Vagina (tissue), 2 donors: Measurements from ENCODE around the gene ATPAF2. TPM values are rescaled to one million over a fixed set of nuclear protein-coding genes. Genes with fewer than 3 reads are reported as not detected.

Experiments used
- DNase-seq, 2 donors: peaks; one replicate each; pipeline ENCODE4 v3.0.0-alpha.2; 2017; ENCODE audit errors: extremely low spot score in 2 of 2
- H3K27ac ChIP-seq: fragments of 200-600 bp; sonication (generic); one replicate; pipeline ENCODE4 v1.5.1; 2019
- H3K27me3 ChIP-seq: fragments of 200-600 bp; sonication (generic); one replicate; pipeline ENCODE4 v1.5.1; 2019
- H3K36me3 ChIP-seq, 2 donors: fragments of 200-600 bp; sonication (generic); one replicate each; pipeline ENCODE4 v1.5.1; 2017 to 2019
- H3K4me1 ChIP-seq: fragments of 200-600 bp; sonication (generic); one replicate; pipeline ENCODE4 v1.5.1; 2019
- H3K4me3 ChIP-seq, 2 donors: fragments of 200-600 bp; sonication (generic); 1 replicate in 1 of 2; 2 replicates in 1 of 2; pipeline ENCODE4 v1.5.1; 2016 to 2019
- H3K9me3 ChIP-seq: fragments of 200-600 bp; sonication (generic); one replicate; pipeline ENCODE4 v1.5.1; 2019
- POLR2A ChIP-seq, 2 donors: fragments of 450-650 bp; IDR thresholded peaks; one replicate each; pipeline ENCODE4 v1.6.1; 2017; ENCODE audit warnings: antibody characterized with exemption in 2 of 2, mild to moderate bottlenecking in 2 of 2, moderate library complexity in 2 of 2
- POLR2AphosphoS5 ChIP-seq, 2 donors: sonication (generic); formaldehyde crosslinking; IDR thresholded peaks; one replicate each; pipeline ENCODE4 v1.9.0; 2017; ENCODE audit warnings: antibody characterized with exemption in 2 of 2, mild to moderate bottlenecking in 2 of 2, low read depth in 1 of 2; ENCODE audit not compliant: insufficient read depth in 1 of 2
- intact Hi-C: fragments of 100-400 bp; cut with DNase I; formaldehyde crosslinking; loops from one replicate; pipeline ENCODE4 v1.15.1; 2023
- total RNA-seq: library from RNA; depleted of rRNA; stranded (reverse); fragments of >200 nt; gene quantifications from one replicate; pipeline ENCODE4 v1.2.3, GENCODE V29; 2016
- TF ChIP-seq, protein P1 (sequence below), 3 experiments: fragments of 450-650 bp in 2 of 3; fragments of 200-600 bp in 1 of 3; sonication (generic) in 1 of 3; IDR thresholded peaks; one replicate each; pipeline ENCODE4 v1.5.1; 2017 to 2019; ENCODE audit warnings: antibody characterized with exemption in 3 of 3, mild to moderate bottlenecking in 2 of 3, moderate library complexity in 2 of 3

ATPAF2 gene
- total RNA-seq, 1 donor from 2014 or later, result 15.5 TPM

DNA sequence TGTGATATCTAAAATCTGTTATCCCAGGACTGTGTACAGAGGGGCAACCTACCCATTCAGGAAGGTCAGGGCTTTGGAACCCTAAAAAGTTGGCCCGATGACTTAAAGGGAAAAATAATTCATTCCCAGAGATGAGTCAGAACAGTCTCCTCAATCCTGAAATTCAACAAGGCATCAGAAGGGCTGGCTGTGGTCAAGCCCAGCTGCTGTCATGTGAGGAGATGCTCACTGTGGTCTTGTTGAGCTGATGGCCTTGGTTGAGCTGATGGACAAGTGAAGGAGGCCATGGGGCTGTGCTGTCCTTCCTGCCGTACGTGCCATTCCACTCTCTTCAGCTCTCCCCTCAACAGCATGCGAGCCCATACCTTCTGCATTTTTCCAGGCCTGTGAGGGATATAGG lies 27.9 kb upstream of the ATPAF2 start:
- H3K4me1 ChIP-seq, result no peaks in the 10 kb centered on the region
- H3K27me3 ChIP-seq, result no peaks in the 10 kb centered on the region
- H3K4me3 ChIP-seq, result no peak overlapping the region
- no peaks in the 10 kb centered on the region for H3K9me3 ChIP-seq
- intact Hi-C loops, result no loop called here
- TF ChIP-seq POLR2A (IDR thresholded peaks at IDR 0.05) (no peak), POLR2AphosphoS5 (IDR thresholded peaks at IDR 0.05; ENCODE audit: insufficient read depth in 1 of 2, low read depth in 1 of 2) (no peak)
- TF ChIP-seq, protein P1, sequence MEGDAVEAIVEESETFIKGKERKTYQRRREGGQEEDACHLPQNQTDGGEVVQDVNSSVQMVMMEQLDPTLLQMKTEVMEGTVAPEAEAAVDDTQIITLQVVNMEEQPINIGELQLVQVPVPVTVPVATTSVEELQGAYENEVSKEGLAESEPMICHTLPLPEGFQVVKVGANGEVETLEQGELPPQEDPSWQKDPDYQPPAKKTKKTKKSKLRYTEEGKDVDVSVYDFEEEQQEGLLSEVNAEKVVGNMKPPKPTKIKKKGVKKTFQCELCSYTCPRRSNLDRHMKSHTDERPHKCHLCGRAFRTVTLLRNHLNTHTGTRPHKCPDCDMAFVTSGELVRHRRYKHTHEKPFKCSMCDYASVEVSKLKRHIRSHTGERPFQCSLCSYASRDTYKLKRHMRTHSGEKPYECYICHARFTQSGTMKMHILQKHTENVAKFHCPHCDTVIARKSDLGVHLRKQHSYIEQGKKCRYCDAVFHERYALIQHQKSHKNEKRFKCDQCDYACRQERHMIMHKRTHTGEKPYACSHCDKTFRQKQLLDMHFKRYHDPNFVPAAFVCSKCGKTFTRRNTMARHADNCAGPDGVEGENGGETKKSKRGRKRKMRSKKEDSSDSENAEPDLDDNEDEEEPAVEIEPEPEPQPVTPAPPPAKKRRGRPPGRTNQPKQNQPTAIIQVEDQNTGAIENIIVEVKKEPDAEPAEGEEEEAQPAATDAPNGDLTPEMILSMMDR (IDR thresholded peaks at IDR 0.05), result no peak
- DNase-seq, result no peak
- H3K27ac ChIP-seq, result no peak overlapping the region
- peaks cover 0 to 39% of the 10 kb centered on the region in 2 donors for H3K36me3 ChIP-seq

DNA sequence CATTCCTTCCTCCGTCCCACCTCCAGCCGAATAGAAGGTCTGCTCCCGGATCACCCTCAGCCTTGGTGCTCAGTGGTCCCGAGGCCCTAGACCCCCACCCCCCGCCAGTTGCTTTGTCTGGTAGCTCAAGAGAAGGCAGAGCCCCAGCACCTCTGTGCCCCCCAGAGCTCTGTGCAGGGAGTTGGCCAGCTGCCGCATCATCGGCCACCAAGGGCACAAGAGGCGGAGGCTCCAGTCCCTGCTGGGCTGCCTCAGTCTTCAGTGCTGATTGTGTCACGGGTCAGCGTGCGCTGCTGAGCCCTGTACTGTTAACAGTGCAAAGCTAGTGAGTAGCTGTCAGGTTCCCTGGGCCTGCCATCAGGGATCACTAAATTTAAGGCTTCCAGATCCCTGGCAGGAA lies 26.6 kb upstream of the ATPAF2 start:
- H3K9me3 ChIP-seq, result no peaks in the 10 kb centered on the region
- intact Hi-C loops, result no loop called here
- no peak overlapping the region for H3K4me3 ChIP-seq
- H3K27ac ChIP-seq, result no peak overlapping the region
- no peak for DNase-seq
- TF ChIP-seq, protein P1 (IDR thresholded peaks at IDR 0.05), result no peak
- TF ChIP-seq POLR2AphosphoS5 (IDR thresholded peaks at IDR 0.05; ENCODE audit: insufficient read depth in 1 of 2, low read depth in 1 of 2), result no peak
- no peak for TF ChIP-seq POLR2A (IDR thresholded peaks at IDR 0.05)
- no peaks in the 10 kb centered on the region for H3K27me3 ChIP-seq
- peaks cover 0 to 50% of the 10 kb centered on the region in 2 donors for H3K36me3 ChIP-seq
- no peaks in the 10 kb centered on the region for H3K4me1 ChIP-seq

DNA sequence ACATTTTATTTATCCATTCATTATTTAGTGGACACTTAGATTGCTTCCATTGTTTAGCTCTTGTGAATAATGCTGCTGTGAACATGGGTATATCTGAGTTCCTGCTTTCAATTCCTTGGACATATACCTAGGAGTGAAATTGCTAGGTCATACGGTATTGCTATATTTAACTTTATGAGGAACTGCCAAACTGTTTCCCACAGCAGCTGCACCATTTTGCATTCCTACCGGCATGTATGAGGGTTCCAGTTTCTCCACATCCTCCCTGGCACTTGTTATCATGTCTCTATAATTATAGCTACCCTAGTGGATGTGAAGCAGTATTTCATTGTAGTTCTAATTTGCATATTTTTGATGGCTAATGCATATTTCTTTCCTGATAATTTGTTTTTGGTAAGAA lies 25.1 kb upstream of the ATPAF2 start:
- H3K4me1 ChIP-seq, result no peaks in the 10 kb centered on the region
- H3K9me3 ChIP-seq, result no peaks in the 10 kb centered on the region
- TF ChIP-seq, protein P1 (IDR thresholded peaks at IDR 0.05), result no peak
- TF ChIP-seq POLR2A (IDR thresholded peaks at IDR 0.05), result no peak
- no peak for TF ChIP-seq POLR2AphosphoS5 (IDR thresholded peaks at IDR 0.05; ENCODE audit: insufficient read depth in 1 of 2, low read depth in 1 of 2)
- no peak for DNase-seq
- no peak overlapping the region for H3K27ac ChIP-seq
- H3K4me3 ChIP-seq, result no peak overlapping the region
- H3K27me3 ChIP-seq, result no peaks in the 10 kb centered on the region
- intact Hi-C loops, result no loop called here
- H3K36me3 ChIP-seq, result peaks cover 0 to 57% of the 10 kb centered on the region in 2 donors

DNA sequence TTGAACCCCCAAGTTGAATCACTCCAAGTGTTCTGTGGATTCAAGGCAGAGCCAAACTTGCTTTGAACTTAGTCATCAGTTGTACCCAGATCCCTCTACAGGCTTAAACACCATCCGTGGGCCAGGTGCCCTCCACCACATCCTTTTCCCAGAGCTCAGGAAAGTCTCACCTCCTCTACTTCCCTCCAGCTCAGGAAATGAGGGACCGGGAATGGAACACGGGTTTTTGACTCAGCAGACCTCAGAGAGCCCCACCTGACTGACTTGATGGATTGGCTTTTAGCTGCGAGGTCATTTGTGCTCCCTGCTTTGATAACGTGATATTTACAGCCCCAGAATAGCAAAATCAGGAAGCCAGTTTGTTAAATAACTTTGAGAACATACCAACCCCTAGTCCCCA lies 20.3 kb upstream of the ATPAF2 start:
- peaks cover 0 to 87% of the 10 kb centered on the region in 2 donors for H3K36me3 ChIP-seq

DNA sequence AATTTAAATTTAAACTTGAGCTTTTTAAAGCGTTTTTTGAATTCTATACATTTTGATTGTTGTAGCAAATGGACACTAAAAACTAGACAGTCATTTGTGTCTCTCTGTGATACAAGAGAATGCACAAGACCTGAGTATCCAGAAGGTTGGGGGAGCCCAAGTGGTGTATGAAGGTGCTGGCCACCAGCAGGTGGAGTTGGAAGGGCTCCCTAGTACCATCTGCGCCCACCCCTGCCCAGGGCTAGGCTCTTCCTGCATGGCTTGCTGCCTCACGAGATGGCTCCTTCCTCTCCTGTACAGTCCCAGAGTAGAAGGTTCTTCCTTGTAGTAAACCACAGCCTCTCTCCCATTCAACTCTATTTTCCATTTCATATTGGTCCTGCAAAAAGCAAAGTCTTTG lies 17.2 kb upstream of the ATPAF2 start:
- TF ChIP-seq, protein P1 (IDR thresholded peaks at IDR 0.05), result no peak
- TF ChIP-seq POLR2A (IDR thresholded peaks at IDR 0.05), result no peak
- TF ChIP-seq POLR2AphosphoS5 (IDR thresholded peaks at IDR 0.05; ENCODE audit: insufficient read depth in 1 of 2, low read depth in 1 of 2), result no peak
- no peak for DNase-seq
- no peaks in the 10 kb centered on the region for H3K4me1 ChIP-seq
- no peak overlapping the region for H3K4me3 ChIP-seq
- H3K27me3 ChIP-seq, result no peaks in the 10 kb centered on the region
- peaks cover 0 to 60% of the 10 kb centered on the region in 2 donors for H3K36me3 ChIP-seq
- no peak overlapping the region for H3K27ac ChIP-seq
- intact Hi-C loops, result no loop called here
- H3K9me3 ChIP-seq, result no peaks in the 10 kb centered on the region

More for the DNA sequence above, 20.3 kb upstream of the ATPAF2 start:
- Histone ChIP-seq H3K4me1 (no peaks in the 10 kb centered on the region), H3K4me3 (no peak overlapping the region), H3K9me3 (no peaks in the 10 kb centered on the region), H3K27me3 (no peaks in the 10 kb centered on the region), H3K27ac (no peak overlapping the region)
- intact Hi-C loops, result no loop called here
- no peak for DNase-seq
- TF ChIP-seq POLR2A (IDR thresholded peaks at IDR 0.05) (no peak), POLR2AphosphoS5 (IDR thresholded peaks at IDR 0.05; ENCODE audit: insufficient read depth in 1 of 2, low read depth in 1 of 2) (no peak)
- TF ChIP-seq, protein P1 (IDR thresholded peaks at IDR 0.05), result no peak
